ENCODE measurements around the gene CREB3L2.

CREB3L2 gene

GRCh38 chr7:137981668-137982067 is 20.2 kb downstream of the CREB3L2 start:
- TF ChIP-seq ZFX (IDR thresholded peaks at IDR 0.05; ENCODE audit: borderline replicate concordance) (no peak), CTCF (IDR thresholded peaks at IDR 0.05) (no peak)

DNA sequence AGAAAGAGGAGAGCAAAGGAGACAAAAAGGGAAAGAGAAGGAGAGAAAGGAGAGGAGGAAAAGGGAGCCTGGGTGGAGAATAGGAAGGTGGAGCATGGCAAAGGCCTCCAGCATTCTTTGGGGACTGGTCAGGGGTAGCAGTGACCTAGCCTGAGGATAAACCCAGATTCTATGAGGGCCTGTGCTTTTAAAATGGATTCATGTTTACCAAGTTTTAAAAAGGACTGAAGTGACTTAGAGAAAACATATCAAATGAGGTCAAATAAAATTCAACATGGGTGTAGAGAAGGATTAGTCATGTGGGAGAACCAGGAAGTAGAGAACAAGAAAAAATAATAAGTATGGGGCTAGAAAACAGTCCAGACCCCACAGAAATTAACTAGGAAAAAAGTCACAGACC is 20.7 kb downstream of the CREB3L2 start:
- TF ChIP-seq ZFX (IDR thresholded peaks at IDR 0.05; ENCODE audit: borderline replicate concordance) (no peak), CTCF (IDR thresholded peaks at IDR 0.05) (no peak)
- no peak overlapping the region for H3K27ac ChIP-seq

More at GRCh38 chr7:137981668-137982067, 20.2 kb downstream of the CREB3L2 start:
- no peak overlapping the region for H3K27ac ChIP-seq

GRCh38 chr7:137980308-137980707 is 21.6 kb downstream of the CREB3L2 start:
- H3K27ac ChIP-seq: no peak overlapping the region
- TF ChIP-seq ZFX (IDR thresholded peaks at IDR 0.05; ENCODE audit: borderline replicate concordance) (no peak), CTCF (IDR thresholded peaks at IDR 0.05) (no peak)

GRCh38 chr7:137978464-137979237 is 23.2 kb downstream of the CREB3L2 start:
- TF ChIP-seq CTCF (IDR thresholded peaks at IDR 0.05) (no peak), ZFX (IDR thresholded peaks at IDR 0.05; ENCODE audit: borderline replicate concordance) (no peak)

GRCh38 chr7:137977173-137977572 is 24.7 kb downstream of the CREB3L2 start:
- H3K27ac ChIP-seq: no peak overlapping the region
- TF ChIP-seq ZFX (IDR thresholded peaks at IDR 0.05; ENCODE audit: borderline replicate concordance) (no peak), CTCF (IDR thresholded peaks at IDR 0.05) (no peak)

More at GRCh38 chr7:137978464-137979237, 23.2 kb downstream of the CREB3L2 start:
- H3K27ac ChIP-seq: no peak overlapping the region

GRCh38 chr7:137976696-137977095 is 25.2 kb downstream of the CREB3L2 start:
- no peak overlapping the region for H3K27ac ChIP-seq
- TF ChIP-seq CTCF (IDR thresholded peaks at IDR 0.05): no peak
- TF ChIP-seq ZFX (IDR thresholded peaks at IDR 0.05; ENCODE audit: borderline replicate concordance): no peak

- H3K27ac ChIP-seq: no peak overlapping the region
- no peak for TF ChIP-seq ZFX (IDR thresholded peaks at IDR 0.05; ENCODE audit: borderline replicate concordance)
- no peak for TF ChIP-seq CTCF (IDR thresholded peaks at IDR 0.05)
Measured at GRCh38 chr7:137976232-137976631, 25.7 kb downstream of the CREB3L2 start.
